ENCODE results near the gene TCF4. TPM values are rescaled to one million over a fixed set of nuclear protein-coding genes. Genes with fewer than 3 reads are reported as not detected.

TCF4 gene
- total RNA-seq, 1 experiment from 2014 or later: 0.42 TPM

DNA sequence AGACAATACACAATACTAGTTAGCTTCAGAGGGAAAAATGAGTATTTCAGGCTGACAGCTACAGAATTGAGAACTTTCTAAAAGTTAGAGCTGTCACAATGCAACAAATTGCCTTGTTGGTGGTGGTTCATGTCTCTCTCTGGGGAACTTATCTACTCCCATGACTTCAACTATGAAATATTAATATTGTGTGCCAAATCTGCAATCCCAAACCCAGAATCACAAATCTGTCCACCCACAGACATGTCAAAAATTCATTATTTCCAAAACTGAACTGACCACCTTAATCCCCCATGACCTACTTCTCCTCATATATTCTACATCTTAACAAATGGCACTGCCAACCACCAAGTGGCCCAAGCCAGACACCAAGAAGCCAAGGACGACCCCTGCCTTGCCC, 143.5 kb downstream of the TCF4 start:
- no peaks in the 10 kb centered on the region for H3K4me1 ChIP-seq (ENCODE audit: control insufficient read depth in 1 of 2, insufficient read depth in 2 of 2, low read length in 2 of 2)
- CTCF ChIA-PET: no interaction called here
- BruUV-seq (replicated peaks): no TSS peak
- TF ChIP-seq, protein P1, sequence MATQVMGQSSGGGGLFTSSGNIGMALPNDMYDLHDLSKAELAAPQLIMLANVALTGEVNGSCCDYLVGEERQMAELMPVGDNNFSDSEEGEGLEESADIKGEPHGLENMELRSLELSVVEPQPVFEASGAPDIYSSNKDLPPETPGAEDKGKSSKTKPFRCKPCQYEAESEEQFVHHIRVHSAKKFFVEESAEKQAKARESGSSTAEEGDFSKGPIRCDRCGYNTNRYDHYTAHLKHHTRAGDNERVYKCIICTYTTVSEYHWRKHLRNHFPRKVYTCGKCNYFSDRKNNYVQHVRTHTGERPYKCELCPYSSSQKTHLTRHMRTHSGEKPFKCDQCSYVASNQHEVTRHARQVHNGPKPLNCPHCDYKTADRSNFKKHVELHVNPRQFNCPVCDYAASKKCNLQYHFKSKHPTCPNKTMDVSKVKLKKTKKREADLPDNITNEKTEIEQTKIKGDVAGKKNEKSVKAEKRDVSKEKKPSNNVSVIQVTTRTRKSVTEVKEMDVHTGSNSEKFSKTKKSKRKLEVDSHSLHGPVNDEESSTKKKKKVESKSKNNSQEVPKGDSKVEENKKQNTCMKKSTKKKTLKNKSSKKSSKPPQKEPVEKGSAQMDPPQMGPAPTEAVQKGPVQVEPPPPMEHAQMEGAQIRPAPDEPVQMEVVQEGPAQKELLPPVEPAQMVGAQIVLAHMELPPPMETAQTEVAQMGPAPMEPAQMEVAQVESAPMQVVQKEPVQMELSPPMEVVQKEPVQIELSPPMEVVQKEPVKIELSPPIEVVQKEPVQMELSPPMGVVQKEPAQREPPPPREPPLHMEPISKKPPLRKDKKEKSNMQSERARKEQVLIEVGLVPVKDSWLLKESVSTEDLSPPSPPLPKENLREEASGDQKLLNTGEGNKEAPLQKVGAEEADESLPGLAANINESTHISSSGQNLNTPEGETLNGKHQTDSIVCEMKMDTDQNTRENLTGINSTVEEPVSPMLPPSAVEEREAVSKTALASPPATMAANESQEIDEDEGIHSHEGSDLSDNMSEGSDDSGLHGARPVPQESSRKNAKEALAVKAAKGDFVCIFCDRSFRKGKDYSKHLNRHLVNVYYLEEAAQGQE (IDR thresholded peaks at IDR 0.05; ENCODE audit: low read depth): no peak
- TF ChIP-seq YY1 (IDR thresholded peaks at IDR 0.05; ENCODE audit: extremely low read depth, insufficient replicate concordance, low read depth, low read length): no peak
- TF ChIP-seq EGR1 (IDR thresholded peaks at IDR 0.05; ENCODE audit: low read depth): no peak
- TF ChIP-seq POLR2AphosphoS5 (IDR thresholded peaks at IDR 0.05; ENCODE audit: low read depth, low read length): no peak
- no peak for TF ChIP-seq FOSL1 (IDR thresholded peaks at IDR 0.05; ENCODE audit: low read depth)
- TF ChIP-seq POLR2A (IDR thresholded peaks at IDR 0.05; ENCODE audit: borderline replicate concordance, extremely low read depth, insufficient read depth, insufficient read length): no peak
- no peak for TF ChIP-seq ZNF274 (IDR thresholded peaks at IDR 0.05; ENCODE audit: low read depth, low read length)
- no peak for TF ChIP-seq CEBPB (IDR thresholded peaks at IDR 0.05; ENCODE audit: low read depth)
- no peak for TF ChIP-seq CBX3 (IDR thresholded peaks at IDR 0.05; ENCODE audit: low read depth)
- TF ChIP-seq ATF3 (IDR thresholded peaks at IDR 0.05): no peak
- TF ChIP-seq SRF (IDR thresholded peaks at IDR 0.05; ENCODE audit: low read depth): no peak
- TF ChIP-seq ZFX (IDR thresholded peaks at IDR 0.05): no peak
- no peak for TF ChIP-seq SP1 (IDR thresholded peaks at IDR 0.05; ENCODE audit: low read depth)
- TF ChIP-seq, protein P2, sequence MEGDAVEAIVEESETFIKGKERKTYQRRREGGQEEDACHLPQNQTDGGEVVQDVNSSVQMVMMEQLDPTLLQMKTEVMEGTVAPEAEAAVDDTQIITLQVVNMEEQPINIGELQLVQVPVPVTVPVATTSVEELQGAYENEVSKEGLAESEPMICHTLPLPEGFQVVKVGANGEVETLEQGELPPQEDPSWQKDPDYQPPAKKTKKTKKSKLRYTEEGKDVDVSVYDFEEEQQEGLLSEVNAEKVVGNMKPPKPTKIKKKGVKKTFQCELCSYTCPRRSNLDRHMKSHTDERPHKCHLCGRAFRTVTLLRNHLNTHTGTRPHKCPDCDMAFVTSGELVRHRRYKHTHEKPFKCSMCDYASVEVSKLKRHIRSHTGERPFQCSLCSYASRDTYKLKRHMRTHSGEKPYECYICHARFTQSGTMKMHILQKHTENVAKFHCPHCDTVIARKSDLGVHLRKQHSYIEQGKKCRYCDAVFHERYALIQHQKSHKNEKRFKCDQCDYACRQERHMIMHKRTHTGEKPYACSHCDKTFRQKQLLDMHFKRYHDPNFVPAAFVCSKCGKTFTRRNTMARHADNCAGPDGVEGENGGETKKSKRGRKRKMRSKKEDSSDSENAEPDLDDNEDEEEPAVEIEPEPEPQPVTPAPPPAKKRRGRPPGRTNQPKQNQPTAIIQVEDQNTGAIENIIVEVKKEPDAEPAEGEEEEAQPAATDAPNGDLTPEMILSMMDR (IDR thresholded peaks at IDR 0.05 in 2 of 3, conservative IDR thresholded peaks at IDR 0.05 in 1 of 3; ENCODE audit: borderline replicate concordance in 1 of 3, insufficient read depth in 1 of 3, low read depth in 2 of 3, low read length in 2 of 3): no peak
- peaks cover 3 to 4% of the 10 kb centered on the region in 2 experiments; a peak in 2 of 4 replicates for H3K9me3 ChIP-seq (ENCODE audit: control insufficient read depth in 1 of 2, insufficient read depth in 1 of 2, low read depth in 1 of 2, low read length in 2 of 2)
- DNase-seq (ENCODE audit: low read depth, low spot score) (no peak), ATAC-seq (no peak)
- no peaks in the 10 kb centered on the region for H4K20me1 ChIP-seq (ENCODE audit: insufficient read depth)
- no peak overlapping the region for H3K9ac ChIP-seq (ENCODE audit: low read length)
- no peak overlapping the region for H3K27ac ChIP-seq (ENCODE audit: low read depth, low read length)
- intact Hi-C loops (cut with micrococcal nuclease): no loop called here
- no peak overlapping the region for H2AFZ ChIP-seq (ENCODE audit: low read depth, low read length, poor library complexity, severe bottlenecking)
- POLR2A ChIA-PET: no interaction called here
- H3K36me3 ChIP-seq (ENCODE audit: control insufficient read depth in 1 of 2, insufficient read depth in 2 of 2, low read length in 2 of 2): no peaks in the 10 kb centered on the region
- no peak overlapping the region for H3K4me3 ChIP-seq (replicated peaks in 1 of 2; ENCODE audit: low read depth in 1 of 2, low read length in 2 of 2)
- no peak overlapping the region for H3K4me2 ChIP-seq (ENCODE audit: low read length)
- H3K9me2 ChIP-seq (ENCODE audit: insufficient read depth): no peaks in the 10 kb centered on the region
- H3K79me2 ChIP-seq (ENCODE audit: insufficient read depth, low read length): no peaks in the 10 kb centered on the region
- RAD21 ChIA-PET (ENCODE audit: low non-redundant PET in 1 of 2, low total read pairs in 2 of 2, uncharacterized antibody in 2 of 2, unreplicated experiment in 2 of 2): no interaction called here
- no peaks in the 10 kb centered on the region for H3K27me3 ChIP-seq (ENCODE audit: insufficient read depth, low read length)
